HEK293 (cell line): Measurements from ENCODE around the gene SEMA3D.

ENCODE experiments used
- EGR2 ChIP-seq: fragments of 450-650 bp; formaldehyde crosslinking; IDR thresholded peaks from 2 replicates; pipeline ENCODE4 v1.5.1; 2016; ENCODE audit warnings: low read depth, missing biosample characterization, missing genetic modification characterization
- FEZF1 ChIP-seq: fragments of 450-650 bp; formaldehyde crosslinking; IDR thresholded peaks from 2 replicates; pipeline ENCODE4 v1.5.1; 2016; ENCODE audit warnings: missing biosample characterization, missing genetic modification characterization
- HOXD13 ChIP-seq: sonication (generic); formaldehyde crosslinking; IDR thresholded peaks from 2 replicates; pipeline ENCODE4 v1.8.0; 2022; ENCODE audit warnings: missing genetic modification reagents, borderline replicate concordance
- IKZF3 ChIP-seq: fragments of 450-650 bp; IDR thresholded peaks from 2 replicates; pipeline ENCODE4 v1.5.0; 2018; ENCODE audit warnings: missing biosample characterization, mild to moderate bottlenecking, missing genetic modification characterization, moderate library complexity
- KLF16 ChIP-seq: fragments of 450-650 bp; formaldehyde crosslinking; IDR thresholded peaks from 2 replicates; pipeline ENCODE4 v1.5.1; 2017; ENCODE audit warnings: missing biosample characterization, missing genetic modification characterization
- MEIS1 ChIP-seq: sonication (generic); formaldehyde crosslinking; IDR thresholded peaks from 2 replicates; pipeline ENCODE4 v1.8.1; 2022; ENCODE audit warnings: missing genetic modification reagents, mild to moderate bottlenecking, borderline replicate concordance
- MYNN ChIP-seq: fragments of 450-650 bp; formaldehyde crosslinking; IDR thresholded peaks from 2 replicates; pipeline ENCODE4 v1.5.1; 2016; ENCODE audit warnings: missing biosample characterization, missing genetic modification characterization, borderline replicate concordance
- MZF1 ChIP-seq: fragments of 450-650 bp; formaldehyde crosslinking; IDR thresholded peaks from 2 replicates; pipeline ENCODE4 v1.5.1; 2017; ENCODE audit warnings: missing biosample characterization, missing genetic modification characterization, borderline replicate concordance
- SP7 ChIP-seq: fragments of 450-650 bp; formaldehyde crosslinking; IDR thresholded peaks from 2 replicates; pipeline ENCODE4 v1.5.1; 2016; ENCODE audit warnings: missing biosample characterization, missing genetic modification characterization
- YY2 ChIP-seq: fragments of 450-650 bp; formaldehyde crosslinking; IDR thresholded peaks from 2 replicates; pipeline ENCODE4 v1.5.1; 2016; ENCODE audit warnings: missing biosample characterization, missing genetic modification characterization
- ZFP3 ChIP-seq: fragments of 450-650 bp; formaldehyde crosslinking; IDR thresholded peaks from 2 replicates; pipeline ENCODE4 v1.5.1; 2016; ENCODE audit warnings: low read depth, missing biosample characterization, missing genetic modification characterization
- ZNF114 ChIP-seq: fragments of 450-650 bp; formaldehyde crosslinking; IDR thresholded peaks from 2 replicates; pipeline ENCODE4 v1.5.0; 2017; ENCODE audit warnings: missing biosample characterization, missing genetic modification characterization
- ZNF138 ChIP-seq: fragments of 450-650 bp; formaldehyde crosslinking; IDR thresholded peaks from 2 replicates; pipeline ENCODE4 v1.5.1; 2016; ENCODE audit warnings: missing biosample characterization, missing genetic modification characterization, borderline replicate concordance
- ZNF155 ChIP-seq: fragments of 450-650 bp; formaldehyde crosslinking; IDR thresholded peaks from 2 replicates; pipeline ENCODE4 v1.5.1; 2016; ENCODE audit warnings: missing biosample characterization, missing genetic modification characterization
- ZNF23 ChIP-seq: fragments of 450-650 bp; formaldehyde crosslinking; IDR thresholded peaks from 2 replicates; pipeline ENCODE4 v1.5.1; 2016; ENCODE audit warnings: missing biosample characterization, missing genetic modification characterization, borderline replicate concordance
- ZNF24 ChIP-seq: fragments of 450-650 bp; formaldehyde crosslinking; IDR thresholded peaks from 2 replicates; pipeline ENCODE4 v1.5.1; 2016; ENCODE audit warnings: missing biosample characterization, missing genetic modification characterization
- ZNF335 ChIP-seq: fragments of 450-650 bp; formaldehyde crosslinking; conservative IDR thresholded peaks from 2 replicates; pipeline ENCODE4 v1.5.1; 2016; ENCODE audit warnings: missing biosample characterization, missing genetic modification characterization
- ZNF366 ChIP-seq: fragments of 450-650 bp; formaldehyde crosslinking; conservative IDR thresholded peaks from 2 replicates; pipeline ENCODE4 v1.5.1; 2016; ENCODE audit warnings: missing biosample characterization, missing genetic modification characterization
- ZNF394 ChIP-seq: fragments of 450-650 bp; formaldehyde crosslinking; IDR thresholded peaks from 2 replicates; pipeline ENCODE4 v1.5.1; 2016; ENCODE audit warnings: missing biosample characterization, missing genetic modification characterization, mild to moderate bottlenecking, moderate library complexity, borderline replicate concordance
- ZNF426 ChIP-seq: fragments of 450-650 bp; formaldehyde crosslinking; IDR thresholded peaks from 2 replicates; pipeline ENCODE4 v1.5.1; 2017; ENCODE audit warnings: missing biosample characterization, missing genetic modification characterization, mild to moderate bottlenecking, inconsistent platforms, moderate library complexity
- ZNF473 ChIP-seq: fragments of 450-650 bp; formaldehyde crosslinking; IDR thresholded peaks from 2 replicates; pipeline ENCODE4 v1.5.1; 2017; ENCODE audit warnings: missing biosample characterization, missing genetic modification characterization
- ZNF48 ChIP-seq: fragments of 450-650 bp; formaldehyde crosslinking; IDR thresholded peaks from 2 replicates; pipeline ENCODE4 v1.5.1; 2016; ENCODE audit warnings: missing biosample characterization, missing genetic modification characterization
- ZNF529 ChIP-seq: fragments of 450-650 bp; formaldehyde crosslinking; IDR thresholded peaks from 2 replicates; pipeline ENCODE4 v1.5.1; 2017; ENCODE audit warnings: missing genetic modification characterization, missing biosample characterization; ENCODE audit not compliant: insufficient replicate concordance
- ZNF654 ChIP-seq: fragments of 450-650 bp; formaldehyde crosslinking; IDR thresholded peaks from 2 replicates; pipeline ENCODE4 v1.5.1; 2016; ENCODE audit warnings: low read depth, missing biosample characterization, missing genetic modification characterization
- ZNF660 ChIP-seq: fragments of 450-650 bp; IDR thresholded peaks from 2 replicates; pipeline ENCODE4 v1.5.1; 2018; ENCODE audit warnings: missing biosample characterization, mild to moderate bottlenecking, missing genetic modification characterization
- ZNF664 ChIP-seq: fragments of 450-650 bp; formaldehyde crosslinking; IDR thresholded peaks from 2 replicates; pipeline ENCODE4 v1.5.1; 2016; ENCODE audit warnings: missing biosample characterization, missing genetic modification characterization
- ZNF670 ChIP-seq: fragments of 450-650 bp; formaldehyde crosslinking; IDR thresholded peaks from 2 replicates; pipeline ENCODE4 v1.5.1; 2016; ENCODE audit warnings: missing biosample characterization, missing genetic modification characterization, low read depth
- ZNF707 ChIP-seq: fragments of 450-650 bp; formaldehyde crosslinking; IDR thresholded peaks from 2 replicates; pipeline ENCODE4 v1.5.1; 2016; ENCODE audit warnings: missing biosample characterization, missing genetic modification characterization
- ZNF785 ChIP-seq: fragments of 450-650 bp; formaldehyde crosslinking; IDR thresholded peaks from 2 replicates; pipeline ENCODE4 v1.5.1; 2016; ENCODE audit warnings: missing biosample characterization, missing genetic modification characterization
- ZSCAN23 ChIP-seq: fragments of 450-650 bp; formaldehyde crosslinking; IDR thresholded peaks from 2 replicates; pipeline ENCODE4 v1.5.1; 2016; ENCODE audit warnings: missing biosample characterization, missing genetic modification characterization
- ZSCAN30 ChIP-seq: fragments of 450-650 bp; IDR thresholded peaks from 2 replicates; pipeline ENCODE4 v1.5.1; 2018; ENCODE audit warnings: missing biosample characterization, mild to moderate bottlenecking, missing genetic modification characterization, moderate library complexity
- TF ChIP-seq, protein P1 (sequence below): fragments of 450-650 bp; formaldehyde crosslinking; IDR thresholded peaks from 2 replicates; pipeline ENCODE4 v1.5.1; 2016; ENCODE audit warnings: missing biosample characterization, missing genetic modification characterization
- TF ChIP-seq, protein P2 (sequence below): fragments of 450-650 bp; formaldehyde crosslinking; IDR thresholded peaks from 2 replicates; pipeline ENCODE4 v1.5.1; 2016; ENCODE audit warnings: missing biosample characterization, missing genetic modification characterization, borderline replicate concordance
- TF ChIP-seq, protein P3 (sequence below): fragments of 450-650 bp; formaldehyde crosslinking; IDR thresholded peaks from 2 replicates; pipeline ENCODE4 v1.5.1; 2016; ENCODE audit warnings: missing biosample characterization, missing genetic modification characterization
- TF ChIP-seq, protein P4 (sequence below): fragments of 450-650 bp; formaldehyde crosslinking; optimal IDR thresholded peaks from 2 replicates; pipeline ENCODE3; 2016; ENCODE audit warnings: missing biosample characterization, mild to moderate bottlenecking, missing genetic modification characterization

SEMA3D gene

DNA sequence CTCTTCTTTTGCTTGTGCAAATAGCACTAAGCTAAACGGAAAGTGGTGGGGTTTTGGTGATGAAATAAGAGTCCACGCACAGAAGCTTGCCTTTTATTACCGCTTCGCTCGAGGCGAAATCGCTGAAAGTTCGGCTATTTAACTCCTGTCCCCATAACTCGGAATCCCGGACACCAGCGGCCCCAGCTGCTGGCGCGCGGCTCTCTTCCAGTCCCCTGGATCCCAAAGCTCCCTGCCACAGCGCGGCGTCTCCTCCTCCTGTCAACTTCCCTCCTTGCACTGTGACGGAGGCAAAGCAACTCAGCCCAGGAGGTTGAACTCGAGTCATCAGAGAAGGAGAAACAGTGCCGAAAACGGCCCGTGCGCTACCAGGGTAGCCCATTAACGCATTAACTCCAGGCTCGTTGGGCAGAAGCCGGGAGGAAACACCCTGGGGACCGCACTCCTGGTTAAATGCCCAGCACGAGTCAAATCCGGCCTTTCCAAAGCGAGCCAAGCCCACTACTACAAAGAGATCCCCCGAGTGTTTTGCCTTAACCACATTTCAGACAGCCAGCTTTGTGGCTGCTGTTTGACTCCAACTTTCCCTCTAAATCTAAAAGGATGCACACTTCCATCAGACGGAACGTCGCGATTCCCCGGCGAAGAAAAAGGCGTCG, 1.3 kb downstream of the SEMA3D start (continued):
- TF ChIP-seq SP7 (tag by site-specific recombination) (no peak), YY2 (tag by site-specific recombination) (no peak), ZNF670 (no peak), ZFP3 (tag by site-specific recombination) (peak; percentile 77), ZSCAN23 (tag by site-specific recombination) (no peak), ZNF654 (tag by site-specific recombination) (peak; percentile 38), ZNF138 (tag by site-specific recombination) (no peak), ZNF660 (tag by site-specific recombination) (peak; percentile 53; the same call in 1 of the 2 replicates), ZNF664 (tag by site-specific recombination) (no peak), HOXD13 (no peak), MYNN (tag by site-specific recombination) (peak; percentile 72), ZNF24 (tag by site-specific recombination) (no peak), EGR2 (tag by site-specific recombination) (no peak), ZSCAN30 (tag by site-specific recombination) (peak; percentile 44; the same call in 1 of the 2 replicates), ZNF473 (no peak), KLF16 (tag by site-specific recombination) (no peak), ZNF394 (no peak), MZF1 (tag by site-specific recombination) (peak; percentile 60), MEIS1 (CRISPR knock-in tag) (no peak), ZNF366 (tag by site-specific recombination) (no peak), ZNF529 (tag by site-specific recombination) (no peak), ZNF48 (no peak), FEZF1 (tag by site-specific recombination) (0 out of 2 replicates have a peak, but pooled peaks have one; percentile 24), ZNF426 (tag by site-specific recombination) (no peak), ZNF707 (tag by site-specific recombination) (no peak), ZNF114 (tag by site-specific recombination) (no peak), ZNF155 (tag by site-specific recombination) (no peak), IKZF3 (peak; percentile 52; the same call in 1 of the 2 replicates), ZNF23 (tag by site-specific recombination) (no peak), ZNF785 (tag by site-specific recombination) (no peak), ZNF335 (tag by site-specific recombination) (peak; percentile 67; the same call in 1 of the 2 replicates)
- TF ChIP-seq, protein P1, sequence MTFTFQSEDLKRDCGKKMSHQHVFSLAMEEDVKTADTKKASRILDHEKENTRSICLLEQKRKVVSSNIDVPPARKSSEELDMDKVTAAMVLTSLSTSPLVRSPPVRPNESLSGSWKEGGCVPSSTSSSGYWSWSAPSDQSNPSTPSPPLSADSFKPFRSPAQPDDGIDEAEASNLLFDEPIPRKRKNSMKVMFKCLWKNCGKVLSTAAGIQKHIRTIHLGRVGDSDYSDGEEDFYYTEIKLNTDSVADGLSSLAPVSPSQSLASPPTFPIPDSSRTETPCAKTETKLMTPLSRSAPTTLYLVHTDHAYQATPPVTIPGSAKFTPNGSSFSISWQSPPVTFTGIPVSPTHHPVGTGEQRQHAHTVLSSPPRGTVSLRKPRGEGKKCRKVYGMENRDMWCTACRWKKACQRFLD (tag by site-specific recombination) = no peak
- TF ChIP-seq, protein P2, sequence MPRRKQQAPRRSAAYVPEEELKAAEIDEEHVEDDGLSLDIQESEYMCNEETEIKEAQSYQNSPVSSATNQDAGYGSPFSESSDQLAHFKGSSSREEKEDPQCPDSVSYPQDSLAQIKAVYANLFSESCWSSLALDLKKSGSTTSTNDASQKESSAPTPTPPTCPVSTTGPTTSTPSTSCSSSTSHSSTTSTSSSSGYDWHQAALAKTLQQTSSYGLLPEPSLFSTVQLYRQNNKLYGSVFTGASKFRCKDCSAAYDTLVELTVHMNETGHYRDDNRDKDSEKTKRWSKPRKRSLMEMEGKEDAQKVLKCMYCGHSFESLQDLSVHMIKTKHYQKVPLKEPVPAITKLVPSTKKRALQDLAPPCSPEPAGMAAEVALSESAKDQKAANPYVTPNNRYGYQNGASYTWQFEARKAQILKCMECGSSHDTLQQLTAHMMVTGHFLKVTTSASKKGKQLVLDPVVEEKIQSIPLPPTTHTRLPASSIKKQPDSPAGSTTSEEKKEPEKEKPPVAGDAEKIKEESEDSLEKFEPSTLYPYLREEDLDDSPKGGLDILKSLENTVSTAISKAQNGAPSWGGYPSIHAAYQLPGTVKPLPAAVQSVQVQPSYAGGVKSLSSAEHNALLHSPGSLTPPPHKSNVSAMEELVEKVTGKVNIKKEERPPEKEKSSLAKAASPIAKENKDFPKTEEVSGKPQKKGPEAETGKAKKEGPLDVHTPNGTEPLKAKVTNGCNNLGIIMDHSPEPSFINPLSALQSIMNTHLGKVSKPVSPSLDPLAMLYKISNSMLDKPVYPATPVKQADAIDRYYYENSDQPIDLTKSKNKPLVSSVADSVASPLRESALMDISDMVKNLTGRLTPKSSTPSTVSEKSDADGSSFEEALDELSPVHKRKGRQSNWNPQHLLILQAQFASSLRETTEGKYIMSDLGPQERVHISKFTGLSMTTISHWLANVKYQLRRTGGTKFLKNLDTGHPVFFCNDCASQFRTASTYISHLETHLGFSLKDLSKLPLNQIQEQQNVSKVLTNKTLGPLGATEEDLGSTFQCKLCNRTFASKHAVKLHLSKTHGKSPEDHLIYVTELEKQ (tag by site-specific recombination) = no peak
- TF ChIP-seq, protein P3, sequence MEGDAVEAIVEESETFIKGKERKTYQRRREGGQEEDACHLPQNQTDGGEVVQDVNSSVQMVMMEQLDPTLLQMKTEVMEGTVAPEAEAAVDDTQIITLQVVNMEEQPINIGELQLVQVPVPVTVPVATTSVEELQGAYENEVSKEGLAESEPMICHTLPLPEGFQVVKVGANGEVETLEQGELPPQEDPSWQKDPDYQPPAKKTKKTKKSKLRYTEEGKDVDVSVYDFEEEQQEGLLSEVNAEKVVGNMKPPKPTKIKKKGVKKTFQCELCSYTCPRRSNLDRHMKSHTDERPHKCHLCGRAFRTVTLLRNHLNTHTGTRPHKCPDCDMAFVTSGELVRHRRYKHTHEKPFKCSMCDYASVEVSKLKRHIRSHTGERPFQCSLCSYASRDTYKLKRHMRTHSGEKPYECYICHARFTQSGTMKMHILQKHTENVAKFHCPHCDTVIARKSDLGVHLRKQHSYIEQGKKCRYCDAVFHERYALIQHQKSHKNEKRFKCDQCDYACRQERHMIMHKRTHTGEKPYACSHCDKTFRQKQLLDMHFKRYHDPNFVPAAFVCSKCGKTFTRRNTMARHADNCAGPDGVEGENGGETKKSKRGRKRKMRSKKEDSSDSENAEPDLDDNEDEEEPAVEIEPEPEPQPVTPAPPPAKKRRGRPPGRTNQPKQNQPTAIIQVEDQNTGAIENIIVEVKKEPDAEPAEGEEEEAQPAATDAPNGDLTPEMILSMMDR (tag by site-specific recombination) = peak; percentile 68
- TF ChIP-seq, protein P4, sequence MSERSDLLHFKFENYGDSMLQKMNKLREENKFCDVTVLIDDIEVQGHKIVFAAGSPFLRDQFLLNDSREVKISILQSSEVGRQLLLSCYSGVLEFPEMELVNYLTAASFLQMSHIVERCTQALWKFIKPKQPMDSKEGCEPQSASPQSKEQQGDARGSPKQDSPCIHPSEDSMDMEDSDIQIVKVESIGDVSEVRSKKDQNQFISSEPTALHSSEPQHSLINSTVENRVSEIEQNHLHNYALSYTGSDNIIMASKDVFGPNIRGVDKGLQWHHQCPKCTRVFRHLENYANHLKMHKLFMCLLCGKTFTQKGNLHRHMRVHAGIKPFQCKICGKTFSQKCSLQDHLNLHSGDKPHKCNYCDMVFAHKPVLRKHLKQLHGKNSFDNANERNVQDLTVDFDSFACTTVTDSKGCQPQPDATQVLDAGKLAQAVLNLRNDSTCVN = peak; percentile 20
